Myocyte (in vitro differentiated cells): Measurements from ENCODE around the gene PLA2G12B. TPM values are rescaled to one million over a fixed set of nuclear protein-coding genes. Genes with fewer than 3 reads are reported as not detected.

ENCODE experiments used
- DNase-seq: peaks from one replicate; pipeline ENCODE4 v3.0.0-alpha.2; 2012; ENCODE audit warnings: low read depth
- total RNA-seq: library from RNA; depleted of rRNA; stranded (reverse); fragments of >200 nt; gene quantifications from 2 replicates; pipeline ENCODE4 v1.2.3, GENCODE V29; 2014

The PLA2G12B gene
- total RNA-seq, 1 donor from 2014 or later: not detected

DNA sequence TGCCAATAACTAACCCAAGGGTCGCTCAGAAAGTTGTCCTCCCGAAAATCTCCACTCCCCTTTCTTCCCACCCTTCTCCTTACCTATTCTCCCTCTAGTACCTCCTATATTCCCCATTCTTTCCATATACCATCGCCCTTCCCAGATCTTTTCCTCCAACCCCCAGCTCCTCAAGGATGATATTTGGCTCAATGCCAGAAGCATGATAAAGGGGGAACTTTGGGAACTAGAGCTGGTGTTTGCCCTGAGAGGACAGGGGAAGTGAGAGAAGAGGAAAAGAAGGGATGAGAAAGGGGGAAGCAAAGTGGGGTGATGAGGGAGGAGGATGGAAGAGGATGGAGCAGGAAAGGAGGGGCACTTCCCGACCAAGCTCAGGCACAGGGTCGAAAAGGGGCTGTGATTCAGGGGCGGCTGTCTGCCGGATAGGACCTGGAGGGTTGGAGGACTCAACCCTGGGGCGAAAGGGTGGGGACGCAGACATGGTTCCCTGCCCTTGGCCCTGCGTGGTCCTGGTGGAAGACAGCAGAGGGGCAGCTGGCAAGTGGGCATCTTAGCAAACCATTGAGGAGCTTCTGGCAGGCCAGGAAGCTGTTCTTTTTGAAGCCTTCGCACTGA lies 59.3 kb downstream of the PLA2G12B start:
- no peak for DNase-seq

DNA sequence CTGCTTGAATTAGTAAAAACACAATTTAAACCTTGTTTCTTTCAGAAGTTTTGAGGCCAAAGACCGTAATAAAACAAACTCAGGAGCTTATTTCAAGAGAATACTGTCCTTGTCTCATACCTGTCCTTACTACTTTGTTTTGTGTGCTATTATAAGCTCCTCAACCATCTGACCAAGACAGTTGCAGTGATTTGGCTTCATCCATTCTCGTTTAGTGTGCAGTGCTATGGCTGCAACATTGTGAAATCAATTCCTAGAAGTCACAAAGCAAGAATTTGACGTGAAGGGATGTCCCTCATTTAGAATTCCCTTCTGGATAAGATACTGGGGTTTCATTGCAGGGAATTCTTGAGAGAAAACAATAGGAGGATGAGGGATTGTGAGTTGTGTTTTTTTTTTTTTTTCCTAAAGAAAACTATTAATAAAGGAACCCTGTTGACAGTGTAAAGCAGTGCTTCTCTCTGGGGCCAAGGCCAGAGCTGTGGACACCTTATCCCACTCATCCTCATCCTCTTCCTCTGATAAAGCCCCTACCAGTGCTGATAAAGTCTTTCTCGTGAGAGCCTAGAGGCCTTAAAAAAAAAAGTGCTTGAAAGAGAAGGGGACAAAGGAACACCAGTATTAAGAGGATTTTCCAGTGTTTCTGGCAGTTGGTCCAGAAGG lies 61.3 kb downstream of the PLA2G12B start, which contains the start of gene OIT3:
Gene OIT3 (plus strand): TSS at position 604 of the 663 bp plus-strand sequence. CDS start 60 bp downstream, outside the sequence.
- no peak for DNase-seq

DNA sequence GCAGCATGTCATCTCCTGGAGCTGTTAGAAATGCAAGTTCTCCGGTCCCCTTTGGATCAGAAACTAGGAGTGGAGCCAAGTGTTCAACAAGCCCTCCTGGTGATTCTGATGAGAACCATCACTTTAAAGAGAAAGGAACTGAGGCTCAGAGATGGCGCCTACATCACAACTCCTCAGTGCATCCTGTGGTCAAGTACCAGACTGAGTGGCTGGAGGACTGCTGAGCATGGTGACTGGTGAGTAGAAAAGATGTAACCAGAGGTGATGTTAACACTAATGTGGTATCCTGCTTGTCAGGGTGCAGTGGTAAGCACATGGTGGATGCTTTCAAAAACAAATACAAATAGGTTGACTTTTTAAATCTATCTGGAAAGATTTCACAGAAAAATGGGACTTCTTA lies 64.5 kb downstream of the PLA2G12B start:
- no peak for DNase-seq

DNA sequence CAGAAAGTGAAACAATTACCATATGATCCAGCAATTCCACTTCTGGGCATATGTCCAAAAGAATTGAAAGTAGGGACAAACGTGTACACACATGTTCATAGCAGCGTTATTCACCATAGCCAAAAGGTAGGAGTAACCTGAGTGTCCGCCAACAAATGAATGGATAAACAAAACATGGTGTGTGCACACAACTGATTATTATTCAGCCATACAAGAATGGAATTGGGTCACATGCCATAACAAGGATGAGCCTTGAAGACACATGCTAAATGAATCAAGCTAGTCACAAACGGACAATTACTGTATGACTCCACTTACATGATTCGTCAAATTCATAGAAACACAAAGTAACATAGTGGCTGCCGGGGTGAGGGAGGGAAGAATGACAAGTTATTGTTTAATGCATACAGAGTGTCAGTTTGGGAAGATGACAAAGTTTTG lies 65.2 kb downstream of the PLA2G12B start:
- no peak for DNase-seq

DNA sequence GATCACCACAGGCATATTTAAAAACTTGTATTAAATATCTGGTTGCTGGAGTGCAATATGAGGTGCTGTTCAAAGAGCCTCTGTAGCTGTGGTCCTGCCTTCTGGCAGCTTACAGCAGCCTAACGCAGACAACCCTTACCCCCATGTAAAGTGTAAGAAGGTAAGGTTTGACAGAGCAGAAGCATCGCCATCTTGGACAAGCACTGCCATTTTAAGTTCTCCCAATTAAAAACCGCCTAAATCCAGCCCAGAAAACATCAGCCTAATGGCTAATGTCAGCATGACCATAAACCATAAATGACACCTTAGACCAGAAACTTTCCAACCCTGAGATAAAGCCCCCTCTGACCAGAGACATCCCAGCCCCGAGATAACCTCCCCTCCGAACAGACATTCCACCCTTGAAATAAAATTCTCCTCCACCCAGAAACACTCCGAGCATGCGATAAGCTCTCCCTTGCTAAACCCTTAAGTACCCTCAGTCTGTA lies 66.4 kb downstream of the PLA2G12B start:
- no peak for DNase-seq

DNA sequence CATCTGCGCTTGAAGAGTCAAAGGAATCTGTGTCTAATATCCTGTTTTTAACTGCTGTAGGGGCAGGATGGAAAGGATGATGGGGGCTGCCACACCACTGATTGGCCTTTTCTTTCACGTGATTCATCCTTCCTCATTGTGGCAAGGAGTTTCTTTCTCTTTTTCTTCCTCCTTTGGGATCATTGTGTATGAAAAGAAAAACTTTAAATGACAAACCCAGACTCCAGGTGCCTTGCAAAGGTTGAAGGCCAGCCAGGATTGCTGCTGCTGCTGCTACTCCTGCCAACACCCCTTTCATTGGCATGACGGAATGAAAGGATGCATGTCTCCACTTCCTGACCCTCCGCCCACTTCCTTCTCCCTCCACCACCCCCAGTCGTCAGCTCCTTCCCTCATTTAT lies 67.6 kb downstream of the PLA2G12B start:
- DNase-seq: no peak

DNA sequence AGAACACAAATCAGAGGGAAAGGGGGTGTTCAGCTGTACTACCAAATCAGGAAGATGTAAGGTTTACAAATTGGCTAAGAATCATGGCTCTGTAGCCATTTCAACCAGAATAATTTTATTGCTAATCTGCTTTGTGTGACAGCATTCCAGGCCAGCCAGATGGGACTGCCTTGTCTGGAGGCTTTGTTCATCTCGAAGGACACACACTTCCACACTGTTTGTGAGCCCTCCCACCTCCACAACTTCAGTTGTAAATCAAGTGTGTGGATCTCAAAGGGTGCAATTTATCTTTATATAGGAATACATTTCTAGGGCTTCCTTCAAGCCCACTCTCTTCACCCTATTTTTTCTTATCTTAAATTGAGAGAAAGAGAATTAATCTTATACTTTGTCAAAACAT lies 68.0 kb downstream of the PLA2G12B start:
- no peak for DNase-seq

DNA sequence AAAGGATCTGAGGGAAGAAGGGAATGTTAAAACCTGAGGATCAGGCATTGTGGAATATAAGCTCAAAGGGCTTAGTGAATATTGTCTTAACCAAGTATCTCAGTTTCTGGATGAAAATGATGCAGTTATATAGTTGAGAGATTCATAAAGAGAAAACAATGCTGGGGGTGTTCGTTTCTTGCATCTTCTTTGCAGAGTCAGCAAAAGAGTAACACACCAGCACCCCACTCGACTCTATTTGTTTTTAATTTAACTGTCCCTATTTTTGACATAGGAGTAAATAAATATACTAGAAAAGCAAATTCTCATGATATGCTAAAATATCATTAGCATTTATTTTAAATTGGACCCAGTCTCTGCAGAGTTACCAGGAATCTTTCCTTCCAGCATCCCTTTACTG lies 68.7 kb downstream of the PLA2G12B start:
- DNase-seq: no peak

Other genes starting within 250 kb of the PLA2G12B start
- gene OIT3, start 61.1 kb downstream of the PLA2G12B start, total RNA-seq: 0.21 and 0.51 TPM in 2 replicates
- 134 and 179 TPM in 2 replicates for gene P4HA1, start 142.1 kb upstream of the PLA2G12B start, total RNA-seq
- gene NUDT13, start 155.6 kb upstream of the PLA2G12B start, total RNA-seq: 2.6 and 4.6 TPM in 2 replicates
- 31.3 and 32.7 TPM in 2 replicates for gene ECD, start 213.2 kb upstream of the PLA2G12B start, total RNA-seq
- 15.9 and 16.5 TPM in 2 replicates for gene FAM149B1, start 213.3 kb upstream of the PLA2G12B start, total RNA-seq